ENCODE results near the gene ANO1.

GRCh38 chr11:70067591-70068341, 10.4 kb upstream of the ANO1 start:
- TF ChIP-seq CTCF (IDR thresholded peaks at IDR 0.05) (no peak), POLR2A (IDR thresholded peaks at IDR 0.05) (no peak)

Data from uterus (tissue), 2 donors.